Keratinocyte (primary cell): ENCODE results near the gene KCNC4. TPM values are rescaled to one million over a fixed set of nuclear protein-coding genes. Genes with fewer than 3 reads are reported as not detected.

Experiments
- DNase-seq: peaks from one replicate; pipeline ENCODE4 v3.0.0-alpha.2; 2011; ENCODE audit warnings: low read depth, missing footprints, low spot score
- FAIRE-seq: peaks from 2 replicates; lab custom pipeline; 2011; peaks lifted over from hg19 to GRCh38; lab: Jason Lieb, UNC
- H2AFZ ChIP-seq: 2 replicates; pipeline ENCODE4 v1.6.0; 2012; ENCODE audit warnings: low read length, control low read depth, inconsistent platforms; ENCODE audit not compliant: control insufficient read depth
- H3K27ac ChIP-seq: 2 replicates; pipeline ENCODE4 v1.5.1; 2011; ENCODE audit warnings: low read length; ENCODE audit not compliant: control insufficient read depth, insufficient read depth
- H3K27me3 ChIP-seq: 3 replicates; pipeline ENCODE4 v1.6.0; 2011; ENCODE audit warnings: low read length; ENCODE audit not compliant: control insufficient read depth, insufficient read depth; ENCODE audit errors: extremely low read depth
- H3K36me3 ChIP-seq, 2 experiments: 2 replicates in 1 of 2; 3 replicates in 1 of 2; pipeline ENCODE4 v1.5.1; 2011; ENCODE audit warnings: low read length in 2 of 2, mild to moderate bottlenecking in 1 of 2; ENCODE audit not compliant: control insufficient read depth in 2 of 2, insufficient read depth in 2 of 2; ENCODE audit errors: extremely low read depth in 1 of 2
- H3K4me1 ChIP-seq: 3 replicates; pipeline ENCODE4 v1.5.1; 2011; ENCODE audit warnings: low read length; ENCODE audit not compliant: control insufficient read depth, insufficient read depth; ENCODE audit errors: extremely low read depth
- H3K4me2 ChIP-seq: 3 replicates; pipeline ENCODE4 v1.6.0; 2011; ENCODE audit warnings: low read depth, low read length; ENCODE audit not compliant: control insufficient read depth, insufficient read depth; ENCODE audit errors: extremely low read depth
- H3K4me3 ChIP-seq, 3 experiments: fragments of 200-600 bp in 1 of 3; sonication (generic) in 1 of 3; 2 replicates in 2 of 3; 3 replicates in 1 of 3; pipeline ENCODE4 v1.5.1; 2011 to 2016; ENCODE audit warnings: low read length in 3 of 3, mild to moderate bottlenecking in 3 of 3, control low read depth in 2 of 3, inconsistent platforms in 1 of 3, low read depth in 1 of 3, mixed read lengths in 1 of 3, mixed run types in 1 of 3, moderate library complexity in 1 of 3; ENCODE audit not compliant: control insufficient read depth in 2 of 3, insufficient read depth in 2 of 3; ENCODE audit errors: extremely low read depth in 1 of 3
- H3K79me2 ChIP-seq: 2 replicates; pipeline ENCODE4 v1.6.0; 2012; ENCODE audit warnings: low read length; ENCODE audit not compliant: control insufficient read depth, insufficient read depth
- H3K9ac ChIP-seq: 3 replicates; pipeline ENCODE4 v1.6.0; 2011; ENCODE audit warnings: low read length; ENCODE audit not compliant: control insufficient read depth, insufficient read depth; ENCODE audit errors: extremely low read depth
- H3K9me1 ChIP-seq: 3 replicates; pipeline ENCODE4 v1.6.0; 2011; ENCODE audit warnings: low read length; ENCODE audit not compliant: control insufficient read depth, insufficient read depth; ENCODE audit errors: extremely low read depth
- H3K9me3 ChIP-seq: 2 replicates; pipeline ENCODE4 v1.5.1; 2012; ENCODE audit warnings: low read depth, low read length; ENCODE audit not compliant: control insufficient read depth
- H4K20me1 ChIP-seq: 3 replicates; pipeline ENCODE4 v1.6.0; 2011; ENCODE audit warnings: low read length; ENCODE audit not compliant: control insufficient read depth, insufficient read depth; ENCODE audit errors: extremely low read depth
- EZH2 ChIP-seq: IDR thresholded peaks from one replicate; pipeline ENCODE4 v1.6.1; 2012; ENCODE audit warnings: inconsistent platforms, mild to moderate bottlenecking, low read length, moderate library complexity
- dilution Hi-C: fragments of 300-500 bp; cut with MboI; formaldehyde crosslinking; loops from one replicate; pipeline ENCODE4 v1.7.0; 2020; ENCODE audit warnings: low sequenced_read_pairs; ENCODE audit not compliant: extremely low pct_ligation_motif_present
- polyA plus RNA-seq, 5 experiments: library from polyadenylated mRNA; depleted of rRNA in 3 of 5; stranded (reverse) in 3 of 5; stranded (forward) in 1 of 5; unstranded in 1 of 5; fragments of >200 nt; gene quantifications; 1 replicate in 1 of 5; 2 replicates in 3 of 5; 3 replicates in 1 of 5; pipeline versions ENCODE4 v1.2.1 to v1.2.3, GENCODE V29; 2011 to 2012; ENCODE audit warnings: missing spikeins in 2 of 5, low read depth in 1 of 5, low replicate concordance in 1 of 5
- TF ChIP-seq, protein P1 (sequence below), 3 experiments: IDR thresholded peaks in 1 of 3; conservative IDR thresholded peaks in 1 of 3; optimal IDR thresholded peaks in 1 of 3; 2 replicates in 2 of 3; 3 replicates in 1 of 3; pipeline versions ENCODE3 to v1.5.1; 2011; ENCODE audit warnings: low read length in 3 of 3, mild to moderate bottlenecking in 3 of 3, moderate library complexity in 2 of 3, control low read depth in 1 of 3, inconsistent platforms in 1 of 3; ENCODE audit not compliant: insufficient read depth in 2 of 3; ENCODE audit errors: extremely low read depth in 1 of 3

Gene KCNC4
- polyA plus RNA-seq, 1 donor (not counting 4 experiments of a cell fraction or from before 2014, with no cell fraction given): 1.3 TPM

DNA sequence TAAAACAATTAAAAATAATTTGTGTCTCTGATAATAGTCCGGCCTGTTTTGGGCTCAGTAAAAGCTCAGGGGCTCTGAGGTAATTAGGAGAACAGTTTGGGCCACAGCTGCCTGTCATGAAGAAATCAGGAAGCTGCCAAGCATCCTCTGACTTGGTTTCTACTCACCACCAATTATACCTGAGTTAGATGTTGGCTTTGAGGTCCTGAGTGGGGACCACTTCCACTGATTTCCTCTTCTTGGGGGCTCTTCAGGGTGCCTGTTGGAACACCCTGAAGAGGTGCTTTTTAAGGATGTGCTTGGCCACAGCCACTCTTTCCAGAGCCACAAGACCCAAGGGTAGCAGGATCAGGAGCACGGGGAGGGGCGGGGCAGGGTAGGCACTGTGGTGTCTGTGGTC lies 48.9 kb upstream of the KCNC4 start:
- dilution Hi-C loops: no loop called here
- TF ChIP-seq, protein P1, sequence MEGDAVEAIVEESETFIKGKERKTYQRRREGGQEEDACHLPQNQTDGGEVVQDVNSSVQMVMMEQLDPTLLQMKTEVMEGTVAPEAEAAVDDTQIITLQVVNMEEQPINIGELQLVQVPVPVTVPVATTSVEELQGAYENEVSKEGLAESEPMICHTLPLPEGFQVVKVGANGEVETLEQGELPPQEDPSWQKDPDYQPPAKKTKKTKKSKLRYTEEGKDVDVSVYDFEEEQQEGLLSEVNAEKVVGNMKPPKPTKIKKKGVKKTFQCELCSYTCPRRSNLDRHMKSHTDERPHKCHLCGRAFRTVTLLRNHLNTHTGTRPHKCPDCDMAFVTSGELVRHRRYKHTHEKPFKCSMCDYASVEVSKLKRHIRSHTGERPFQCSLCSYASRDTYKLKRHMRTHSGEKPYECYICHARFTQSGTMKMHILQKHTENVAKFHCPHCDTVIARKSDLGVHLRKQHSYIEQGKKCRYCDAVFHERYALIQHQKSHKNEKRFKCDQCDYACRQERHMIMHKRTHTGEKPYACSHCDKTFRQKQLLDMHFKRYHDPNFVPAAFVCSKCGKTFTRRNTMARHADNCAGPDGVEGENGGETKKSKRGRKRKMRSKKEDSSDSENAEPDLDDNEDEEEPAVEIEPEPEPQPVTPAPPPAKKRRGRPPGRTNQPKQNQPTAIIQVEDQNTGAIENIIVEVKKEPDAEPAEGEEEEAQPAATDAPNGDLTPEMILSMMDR (optimal IDR thresholded peaks at IDR 0.05 in 1 of 3, IDR thresholded peaks at IDR 0.05 in 1 of 3, conservative IDR thresholded peaks at IDR 0.05 in 1 of 3; ENCODE audit: extremely low read depth in 1 of 3, insufficient read depth in 2 of 3, low read length in 3 of 3): no peak
- TF ChIP-seq EZH2: no peak
- Histone ChIP-seq H3K27ac (no peak overlapping the region), H3K4me2 (no peak overlapping the region), H2AFZ (no peak overlapping the region), H3K4me1 (no peaks in the 10 kb centered on the region), H3K9me3 (no peaks in the 10 kb centered on the region), H3K4me3 (no peak overlapping the region), H3K79me2 (no peaks in the 10 kb centered on the region), H3K27me3 (no peaks in the 10 kb centered on the region), H3K9ac (no peak overlapping the region), H3K9me1 (no peaks in the 10 kb centered on the region), H3K36me3 (no peaks in the 10 kb centered on the region), H4K20me1 (no peaks in the 10 kb centered on the region)
- DNase-seq: no peak
- no peak for FAIRE-seq

DNA sequence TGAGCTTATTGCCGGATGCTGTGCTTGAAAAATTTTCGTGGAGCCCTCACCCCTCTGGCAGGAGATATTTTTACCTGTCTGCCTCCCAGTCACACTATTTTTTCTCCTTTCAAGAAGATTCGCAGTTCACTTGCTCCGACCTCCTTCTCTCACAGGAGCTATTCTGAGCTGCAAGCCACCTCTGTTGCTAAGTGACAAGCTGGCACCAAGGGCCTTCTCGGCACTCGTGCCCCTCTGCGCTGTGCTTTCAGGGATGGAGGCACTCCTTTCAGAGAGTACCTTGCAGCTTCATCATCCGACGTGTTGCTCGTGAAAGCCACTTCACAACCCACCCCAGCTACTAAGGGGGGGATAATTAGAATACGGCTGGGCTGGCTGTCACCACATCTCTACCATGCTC lies 48.3 kb upstream of the KCNC4 start:
- H3K9me3 ChIP-seq: no peaks in the 10 kb centered on the region
- no peak overlapping the region for H3K27ac ChIP-seq
- H3K9me1 ChIP-seq: no peaks in the 10 kb centered on the region
- no peak overlapping the region for H3K4me2 ChIP-seq
- TF ChIP-seq EZH2: no peak
- TF ChIP-seq, protein P1 (optimal IDR thresholded peaks at IDR 0.05 in 1 of 3, IDR thresholded peaks at IDR 0.05 in 1 of 3, conservative IDR thresholded peaks at IDR 0.05 in 1 of 3; ENCODE audit: extremely low read depth in 1 of 3, insufficient read depth in 2 of 3, low read length in 3 of 3): no peak
- no peak overlapping the region for H3K9ac ChIP-seq
- dilution Hi-C loops: no loop called here
- H4K20me1 ChIP-seq: no peaks in the 10 kb centered on the region
- H2AFZ ChIP-seq: no peak overlapping the region
- H3K27me3 ChIP-seq: no peaks in the 10 kb centered on the region
- DNase-seq (no peak), FAIRE-seq (no peak)
- no peaks in the 10 kb centered on the region for H3K79me2 ChIP-seq
- H3K4me3 ChIP-seq: no peak overlapping the region
- no peaks in the 10 kb centered on the region for H3K36me3 ChIP-seq
- H3K4me1 ChIP-seq: no peaks in the 10 kb centered on the region
